ENCODE data around the gene APP.

- TF ChIP-seq POLR2A (IDR thresholded peaks at IDR 0.05) = no peak
- TF ChIP-seq, protein P1, sequence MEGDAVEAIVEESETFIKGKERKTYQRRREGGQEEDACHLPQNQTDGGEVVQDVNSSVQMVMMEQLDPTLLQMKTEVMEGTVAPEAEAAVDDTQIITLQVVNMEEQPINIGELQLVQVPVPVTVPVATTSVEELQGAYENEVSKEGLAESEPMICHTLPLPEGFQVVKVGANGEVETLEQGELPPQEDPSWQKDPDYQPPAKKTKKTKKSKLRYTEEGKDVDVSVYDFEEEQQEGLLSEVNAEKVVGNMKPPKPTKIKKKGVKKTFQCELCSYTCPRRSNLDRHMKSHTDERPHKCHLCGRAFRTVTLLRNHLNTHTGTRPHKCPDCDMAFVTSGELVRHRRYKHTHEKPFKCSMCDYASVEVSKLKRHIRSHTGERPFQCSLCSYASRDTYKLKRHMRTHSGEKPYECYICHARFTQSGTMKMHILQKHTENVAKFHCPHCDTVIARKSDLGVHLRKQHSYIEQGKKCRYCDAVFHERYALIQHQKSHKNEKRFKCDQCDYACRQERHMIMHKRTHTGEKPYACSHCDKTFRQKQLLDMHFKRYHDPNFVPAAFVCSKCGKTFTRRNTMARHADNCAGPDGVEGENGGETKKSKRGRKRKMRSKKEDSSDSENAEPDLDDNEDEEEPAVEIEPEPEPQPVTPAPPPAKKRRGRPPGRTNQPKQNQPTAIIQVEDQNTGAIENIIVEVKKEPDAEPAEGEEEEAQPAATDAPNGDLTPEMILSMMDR (IDR thresholded peaks at IDR 0.05) = no peak
Measured at GRCh38 chr21:26049803-26050202, 120.8 kb downstream of the APP start.
